Measurements from ENCODE around the gene DCLK2. TPM values are rescaled to one million over a fixed set of nuclear protein-coding genes. Genes with fewer than 3 reads are reported as not detected.

DCLK2 gene
- total RNA-seq, 3 donors from 2014 or later: 3.0 to 11.8 (median 4.3) TPM

- no peak for TF ChIP-seq CTCF (IDR thresholded peaks at IDR 0.05)
- no peaks in the 10 kb centered on the region for H3K36me3 ChIP-seq (ENCODE audit: low read depth)
- intact Hi-C loops (cut with DNase I, micrococcal nuclease): no loop called here
- no peaks in the 10 kb centered on the region for H3K9me3 ChIP-seq
- ATAC-seq: no peak
- H3K4me3 ChIP-seq: no peak overlapping the region
- no peaks in the 10 kb centered on the region for H3K4me1 ChIP-seq (ENCODE audit: low read depth)
- DNase-seq: no peak
These were observed 152.3 kb downstream of the DCLK2 start for GRCh38 chr4:150230561-150230960.

GRCh38 chr4:150231107-150231770 lies 153.0 kb downstream of the DCLK2 start:
- ATAC-seq (no peak), DNase-seq (no peak)
- no peaks in the 10 kb centered on the region for H3K4me1 ChIP-seq (ENCODE audit: low read depth)
- intact Hi-C loops (cut with DNase I, micrococcal nuclease): no loop called here
- no peak for TF ChIP-seq CTCF (IDR thresholded peaks at IDR 0.05)
- no peaks in the 10 kb centered on the region for H3K9me3 ChIP-seq
- no peak overlapping the region for H3K4me3 ChIP-seq
- no peaks in the 10 kb centered on the region for H3K36me3 ChIP-seq (ENCODE audit: low read depth)

- H3K4me1 ChIP-seq (ENCODE audit: low read depth): no peaks in the 10 kb centered on the region
- no peaks in the 10 kb centered on the region for H3K9me3 ChIP-seq
- ATAC-seq: no peak
- TF ChIP-seq CTCF (IDR thresholded peaks at IDR 0.05): no peak
- H3K4me3 ChIP-seq: no peak overlapping the region
- intact Hi-C loops (cut with DNase I, micrococcal nuclease): no loop called here
- no peak for DNase-seq
- H3K36me3 ChIP-seq (ENCODE audit: low read depth): no peaks in the 10 kb centered on the region
These were observed 153.8 kb downstream of the DCLK2 start for GRCh38 chr4:150232029-150232428.

- intact Hi-C loops (cut with DNase I, micrococcal nuclease): no loop called here
- ATAC-seq (no peak), DNase-seq (no peak)
- Histone ChIP-seq H3K4me1 (ENCODE audit: low read depth) (no peaks in the 10 kb centered on the region), H3K4me3 (no peak overlapping the region), H3K9me3 (no peaks in the 10 kb centered on the region), H3K36me3 (ENCODE audit: low read depth) (no peaks in the 10 kb centered on the region)
- TF ChIP-seq CTCF (IDR thresholded peaks at IDR 0.05): no peak
These were observed 156.0 kb downstream of the DCLK2 start for GRCh38 chr4:150234246-150234645.

- DNase-seq (no peak), ATAC-seq (no peak)
- TF ChIP-seq CTCF (IDR thresholded peaks at IDR 0.05): no peak
- H3K9me3 ChIP-seq: no peaks in the 10 kb centered on the region
- H3K4me1 ChIP-seq (ENCODE audit: low read depth): no peaks in the 10 kb centered on the region
- no peaks in the 10 kb centered on the region for H3K36me3 ChIP-seq (ENCODE audit: low read depth)
- intact Hi-C loops (cut with DNase I, micrococcal nuclease): no loop called here
- H3K4me3 ChIP-seq: no peak overlapping the region
These were observed 157.1 kb downstream of the DCLK2 start for GRCh38 chr4:150235317-150235716.

GRCh38 chr4:150235808-150236271 lies 157.6 kb downstream of the DCLK2 start:
- no peak for DNase-seq
- TF ChIP-seq CTCF (IDR thresholded peaks at IDR 0.05): no peak
- Histone ChIP-seq H3K4me1 (ENCODE audit: low read depth) (no peaks in the 10 kb centered on the region), H3K4me3 (no peak overlapping the region), H3K36me3 (ENCODE audit: low read depth) (no peaks in the 10 kb centered on the region), H3K9me3 (no peaks in the 10 kb centered on the region)
- ATAC-seq: no peak
- intact Hi-C loops (cut with DNase I, micrococcal nuclease): no loop called here

All from mucosa of descending colon (tissue), 3 donors.